Motor neuron (in vitro differentiated cells): ENCODE data around the gene SLC4A8. TPM values are rescaled to one million over a fixed set of nuclear protein-coding genes. Genes with fewer than 3 reads are reported as not detected.

Source experiments
- ATAC-seq, 8 experiments: fragments of 200-7000 bp; cut with Tn5 transposase; replicated peaks in 6 of 8; 2 replicates each; pipeline ENCODE4 v1.8.0; 2021; ENCODE audit warnings: mild to moderate bottlenecking in 8 of 8, moderate library complexity in 8 of 8
- H3K27ac ChIP-seq, 2 donors: fragments of 250-450 bp; sonication (Bioruptor Pico); 2 replicates each; pipeline ENCODE4 v1.9.0; 2021; ENCODE audit warnings: antibody characterized with exemption in 2 of 2, mild to moderate bottlenecking in 2 of 2, moderate library complexity in 1 of 2
- H3K4me1 ChIP-seq, 2 donors: fragments of 250-450 bp; sonication (Bioruptor Pico); replicated peaks in 1 of 2; 2 replicates each; pipeline ENCODE4 v1.6.1; 2021; ENCODE audit warnings: antibody characterized with exemption in 2 of 2, mild to moderate bottlenecking in 2 of 2, moderate library complexity in 1 of 2
- H3K4me3 ChIP-seq, 5 donors: fragments of 250-450 bp; sonication (Bioruptor Pico); 2 replicates each; pipeline ENCODE4 v1.9.0; 2021; ENCODE audit warnings: antibody characterized with exemption in 5 of 5, mild to moderate bottlenecking in 5 of 5, moderate library complexity in 4 of 5
- WGBS, 10 experiments: fragments of 450-650 bp; shearing (Covaris generic); methylation state at CpG; one replicate each; pipeline ENCODE4 v1.0.0; 2022; 5-methylcytosine and 5-hydroxymethylcytosine counted together
- in situ Hi-C, 9 experiments: fragments of 400-800 bp; cut with MboI; loops; one replicate each; pipeline ENCODE4 v1.15.0; 2021; ENCODE audit warnings: low sequenced_read_pairs in 9 of 9, low pct_unique_long_range_greater_than_20kb in 2 of 9; ENCODE audit not compliant: unreplicated experiment in 9 of 9
- total RNA-seq, 8 experiments: library from RNA; unstranded; fragments of 300-600 nt; gene quantifications; 2 replicates each; pipeline versions ENCODE4 v1.2.3 to v1.2.4, GENCODE V29; 2022

The SLC4A8 gene
- total RNA-seq, 8 experiments from 2014 or later = 5.8 to 26.3 (median 19.8) TPM

GRCh38 chr12:51528852-51529650 is 104.4 kb downstream of the SLC4A8 start:
- in situ Hi-C loops = loop anchor here in 2 of 9 experiments (10.0 to 25.0 kb wide), 3 partner anchors 104 to 283 kb away; partner anchors contain the start of gene SLC4A8 (in 2 of the 2)
- WGBS, 10 experiments = 25 to 100% (median 85%) methylated on average over 1 to 5 of the region's 6 CpGs

DNA sequence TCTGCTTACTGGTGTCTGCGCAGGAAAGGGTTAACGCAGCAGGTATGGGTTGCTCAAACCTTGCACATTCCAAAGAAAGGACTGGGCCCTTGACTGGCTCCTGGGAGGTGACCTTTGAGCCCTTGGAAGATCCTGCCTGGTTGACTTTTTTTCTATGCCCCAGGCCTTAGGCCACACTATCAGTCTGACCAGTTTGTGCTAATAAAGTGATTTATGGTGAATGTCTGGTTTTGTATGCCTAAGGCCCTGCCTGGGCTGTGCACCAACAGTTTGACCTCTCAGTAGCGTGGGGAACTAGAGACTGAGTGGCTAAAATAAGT is 105.0 kb downstream of the SLC4A8 start:
- 17 to 100% (median 69%) methylated on average over 1 to 2 of the region's 3 CpGs; no CpG with 5 or more reads in 4 of the 10 experiments for WGBS, 10 experiments

More at GRCh38 chr12:51528852-51529650, 104.4 kb downstream of the SLC4A8 start:
- H3K27ac ChIP-seq = no peak overlapping the region
- H3K4me1 ChIP-seq = no peaks in the 10 kb centered on the region
- H3K4me3 ChIP-seq = no peak overlapping the region
- ATAC-seq = no peak

DNA sequence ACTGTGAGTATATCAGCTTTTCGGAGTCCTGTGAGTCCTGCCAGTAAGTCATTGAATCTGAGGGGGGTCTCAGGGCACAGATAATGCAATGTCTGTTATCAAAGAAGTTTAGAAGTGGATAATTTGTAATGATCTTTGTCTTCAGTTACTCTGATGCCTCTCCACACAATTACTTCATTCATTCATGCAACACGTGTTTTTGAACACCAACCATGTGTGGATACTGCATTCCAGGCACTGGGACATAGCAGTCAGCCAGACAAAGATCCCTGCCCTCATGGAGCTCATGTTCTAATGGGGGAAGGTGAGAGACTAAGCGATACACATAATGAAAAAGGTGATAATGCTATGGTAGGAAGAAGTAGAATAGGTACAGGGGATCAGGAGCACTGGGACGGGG is 105.6 kb downstream of the SLC4A8 start:
- Histone ChIP-seq H3K4me1 (peaks cover 0 to 3% of the 10 kb centered on the region in 2 donors), H3K4me3 (no peak overlapping the region), H3K27ac (no peak overlapping the region)
- no peak for ATAC-seq
- 0 to 100% (median 82%) methylated on average over 1 to 3 of the region's 4 CpGs; no CpG with 5 or more reads in 3 of the 10 experiments for WGBS, 10 experiments
- in situ Hi-C loops = loop anchor here in 2 of 9 experiments (25.0 kb wide), 2 partner anchors 118 to 282 kb away; partner anchors contain the start of gene SLC4A8 (in 1 of the 2)

More for the DNA sequence above, 105.0 kb downstream of the SLC4A8 start:
- peaks cover 0 to 3% of the 10 kb centered on the region in 2 donors for H3K4me1 ChIP-seq
- no peak overlapping the region for H3K4me3 ChIP-seq
- in situ Hi-C loops = loop anchor here in 2 of 9 experiments (10.0 to 25.0 kb wide), 3 partner anchors 105 to 283 kb away; partner anchors contain the start of gene SLC4A8 (in 2 of the 2)
- H3K27ac ChIP-seq = no peak overlapping the region
- ATAC-seq = no peak

DNA sequence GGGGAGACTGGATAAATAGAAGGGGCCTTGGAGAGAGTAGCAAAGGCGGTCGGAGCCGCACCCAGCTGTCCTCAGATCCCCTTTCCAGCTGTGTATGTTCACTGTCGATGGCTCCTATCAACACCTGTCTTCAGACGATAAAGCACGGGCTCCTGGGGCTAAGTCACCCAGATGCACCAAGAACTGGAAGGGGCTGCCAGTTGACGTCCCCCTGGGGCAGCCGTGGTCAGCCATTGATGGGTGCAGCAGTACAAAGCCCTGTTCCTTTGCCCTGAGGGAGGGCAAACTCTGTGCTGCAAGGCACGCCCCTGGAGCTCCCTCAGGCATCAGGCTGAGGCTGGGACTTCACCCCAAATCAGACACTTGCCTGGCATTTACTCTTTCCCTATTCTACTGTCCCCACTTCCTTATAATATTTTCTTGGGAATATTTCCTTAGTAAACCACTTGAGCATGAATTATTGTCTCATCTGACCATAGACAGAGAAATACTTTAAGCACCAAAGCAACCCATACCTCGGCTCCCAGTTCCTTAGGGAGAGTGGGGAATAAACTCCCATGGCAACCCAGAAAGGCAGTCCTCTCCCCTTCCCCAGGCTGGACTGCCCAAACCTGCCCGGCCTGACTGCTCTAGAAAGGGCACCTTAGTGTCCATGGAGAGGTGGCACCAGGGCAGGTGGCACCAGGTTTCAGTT is 106.8 kb downstream of the SLC4A8 start:
- Histone ChIP-seq H3K27ac (no peak overlapping the region), H3K4me3 (no peak overlapping the region), H3K4me1 (peaks cover 0 to 3% of the 10 kb centered on the region in 2 donors)
- ATAC-seq = peak in 7 of 8 experiments; percentile 27 to 65 (median 45)
- WGBS, 10 experiments = 10 to 100% (median 70%) methylated on average over 1 to 9 of the region's 11 CpGs; no CpG with 5 or more reads in 4 of the 10 experiments
- in situ Hi-C loops = loop anchor here in 2 of 9 experiments (25.0 kb wide), 2 partner anchors 119 to 281 kb away; partner anchors contain the start of gene SLC4A8 (in 1 of the 2)

DNA sequence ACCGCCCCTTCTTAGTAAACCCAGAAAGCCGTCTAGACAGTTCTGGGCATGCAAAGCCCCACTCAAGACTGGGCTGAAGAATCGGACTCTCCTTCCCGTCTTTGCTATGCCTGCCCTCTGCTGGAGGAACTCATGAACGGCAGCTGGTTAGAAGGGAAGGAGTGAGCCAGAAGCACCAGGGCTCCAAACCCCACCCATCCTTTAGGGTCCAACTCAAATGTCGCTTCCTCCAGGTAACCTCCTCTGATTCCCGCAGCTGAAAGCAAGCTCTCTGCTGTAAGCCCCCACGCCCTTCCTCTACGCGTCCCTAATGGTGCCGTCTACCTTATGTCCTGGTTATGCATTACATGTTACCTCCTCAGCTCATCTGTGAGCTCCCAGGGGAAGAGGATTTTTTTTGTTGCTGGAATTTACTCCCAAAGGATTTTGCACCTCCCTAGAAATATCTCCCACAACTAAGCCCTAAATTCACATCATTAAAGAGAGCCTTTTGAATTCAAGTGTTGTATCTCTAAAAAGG is 107.4 kb downstream of the SLC4A8 start:
- ATAC-seq = peak; percentile 92 to 98 (median 96)
- peaks cover 0 to 3% of the 10 kb centered on the region in 2 donors for H3K4me1 ChIP-seq
- H3K4me3 ChIP-seq = no peak overlapping the region
- WGBS, 10 experiments = 0 to 8% (median 0%) methylated on average over 2 to 9 of the region's 11 CpGs; no CpG with 5 or more reads in 2 of the 10 experiments
- in situ Hi-C loops = loop anchor here in 2 of 9 experiments (25.0 kb wide), 2 partner anchors 120 to 280 kb away; partner anchors contain the start of gene SLC4A8 (in 1 of the 2)
- H3K27ac ChIP-seq = no peak overlapping the region

DNA sequence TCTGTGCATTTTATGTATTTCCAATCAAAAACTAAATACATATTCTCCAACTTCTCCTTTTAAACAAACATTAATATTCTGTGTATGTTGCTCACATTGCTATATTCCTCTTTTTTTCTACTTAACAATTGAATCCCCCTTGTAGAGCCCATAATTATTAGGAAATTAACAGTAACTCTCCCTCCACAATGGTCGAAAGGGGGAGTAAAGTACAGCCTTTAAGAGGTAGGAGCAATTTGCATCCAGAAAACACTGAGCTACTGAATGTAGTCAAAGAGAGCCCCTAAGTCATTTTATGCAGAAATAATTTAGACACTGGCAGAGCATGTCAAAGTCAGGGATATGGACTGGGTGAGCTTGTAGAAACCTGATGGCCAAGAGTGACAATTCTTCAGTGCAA is 109.2 kb downstream of the SLC4A8 start:
- Histone ChIP-seq H3K27ac (no peak overlapping the region), H3K4me1 (peaks cover 0 to 3% of the 10 kb centered on the region in 2 donors), H3K4me3 (no peak overlapping the region)
- WGBS, 10 experiments = 0 to 13% (median 0%) methylated on average over 1 of the region's 1 CpG; no CpG with 5 or more reads in 2 of the 10 experiments
- ATAC-seq = peak in 2 of 8 experiments; percentile 12 to 20
- in situ Hi-C loops = loop anchor here in 2 of 9 experiments (25.0 kb wide), 2 partner anchors 121 to 279 kb away; partner anchors contain the start of gene SLC4A8 (in 1 of the 2)

DNA sequence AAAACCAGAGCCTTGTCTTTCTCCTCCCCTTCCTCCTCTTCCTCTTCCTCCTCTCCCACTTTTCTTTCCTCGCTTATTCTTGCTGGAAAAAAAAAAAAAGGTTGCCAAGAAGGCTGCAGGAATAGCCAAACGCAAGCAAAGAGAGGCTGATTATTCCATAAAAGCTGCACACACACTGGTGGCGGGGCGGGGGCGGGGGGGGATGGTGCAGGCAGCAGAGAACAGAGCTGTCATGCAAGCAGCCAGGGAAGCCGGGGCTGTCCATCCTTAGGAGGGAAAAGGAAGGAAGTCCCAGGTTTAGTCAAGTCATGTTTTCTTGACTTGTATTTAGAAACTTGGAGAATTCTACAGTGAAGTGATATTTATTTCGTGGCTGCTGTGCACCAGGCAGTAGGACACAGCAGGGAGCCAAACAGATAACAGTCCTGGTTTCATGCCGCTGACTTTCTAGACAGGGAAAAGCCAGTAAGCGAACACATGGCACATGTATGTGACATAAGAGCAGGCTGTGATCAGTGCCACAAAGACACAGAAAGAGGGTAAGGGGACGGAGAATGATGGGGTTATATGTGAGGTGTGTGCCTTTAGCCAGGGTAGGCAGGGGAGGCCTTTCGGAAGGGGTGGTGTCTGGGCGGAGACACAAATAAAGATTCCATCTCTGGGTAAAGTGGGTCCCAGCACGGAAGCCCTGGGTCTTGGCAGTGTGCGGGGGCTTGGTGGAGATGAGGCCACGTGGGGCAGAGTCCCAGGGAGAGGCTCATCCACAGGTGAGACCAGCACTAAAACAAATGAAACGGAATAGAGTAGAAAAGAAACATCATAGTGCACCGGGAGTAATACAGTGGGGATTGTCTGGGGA is 109.8 kb downstream of the SLC4A8 start:
- peak in 1 of 8 experiments; percentile 38 for ATAC-seq
- Histone ChIP-seq H3K4me3 (no peak overlapping the region), H3K27ac (no peak overlapping the region), H3K4me1 (peaks cover 0 to 3% of the 10 kb centered on the region in 2 donors)
- 0 to 100% (median 60%) methylated on average over 1 to 12 of the region's 17 CpGs for WGBS, 10 experiments
- in situ Hi-C loops = loop anchor here in 2 of 9 experiments (25.0 kb wide), 2 partner anchors 122 to 278 kb away; partner anchors contain the start of gene SLC4A8 (in 1 of the 2)

DNA sequence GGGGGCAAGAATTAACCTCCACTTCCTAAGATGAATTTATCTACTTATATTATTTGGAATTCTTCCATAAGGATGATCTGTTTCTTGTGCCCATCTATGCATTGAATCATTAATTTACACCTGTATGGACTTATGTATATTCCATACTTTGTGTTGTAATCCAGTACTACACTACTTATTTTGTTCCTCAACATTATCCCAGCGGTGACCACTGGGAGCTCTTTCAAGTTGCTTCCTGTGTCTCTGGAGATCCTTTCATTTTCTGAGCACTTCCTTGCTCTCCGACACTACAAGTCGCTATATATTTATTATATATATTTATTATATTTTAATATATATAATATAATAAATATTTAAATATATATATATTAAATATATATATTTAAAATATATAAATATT is 111.5 kb downstream of the SLC4A8 start:
- in situ Hi-C loops = loop anchor here in 2 of 9 experiments (25.0 kb wide), 2 partner anchors 124 to 276 kb away; partner anchors contain the start of gene SLC4A8 (in 1 of the 2)
- no peak for ATAC-seq
- 75 to 100% (median 94%) methylated on average over 1 to 3 of the region's 3 CpGs; no CpG with 5 or more reads in 3 of the 10 experiments for WGBS, 10 experiments
- H3K4me3 ChIP-seq = no peak overlapping the region
- H3K4me1 ChIP-seq = peaks cover 0 to 3% of the 10 kb centered on the region in 2 donors
- H3K27ac ChIP-seq = no peak overlapping the region

GRCh38 chr12:51538149-51538548 is 113.5 kb downstream of the SLC4A8 start:
- H3K27ac ChIP-seq = no peak overlapping the region
- H3K4me3 ChIP-seq = no peak overlapping the region
- peaks cover 0 to 3% of the 10 kb centered on the region in 2 donors for H3K4me1 ChIP-seq
- 43 to 100% (median 74%) methylated on average over 1 to 5 of the region's 8 CpGs; no CpG with 5 or more reads in 3 of the 10 experiments for WGBS, 10 experiments
- in situ Hi-C loops = loop anchor here in 2 of 9 experiments (25.0 kb wide), 2 partner anchors 126 to 274 kb away; partner anchors contain the start of gene SLC4A8 (in 1 of the 2)
- no peak for ATAC-seq

DNA sequence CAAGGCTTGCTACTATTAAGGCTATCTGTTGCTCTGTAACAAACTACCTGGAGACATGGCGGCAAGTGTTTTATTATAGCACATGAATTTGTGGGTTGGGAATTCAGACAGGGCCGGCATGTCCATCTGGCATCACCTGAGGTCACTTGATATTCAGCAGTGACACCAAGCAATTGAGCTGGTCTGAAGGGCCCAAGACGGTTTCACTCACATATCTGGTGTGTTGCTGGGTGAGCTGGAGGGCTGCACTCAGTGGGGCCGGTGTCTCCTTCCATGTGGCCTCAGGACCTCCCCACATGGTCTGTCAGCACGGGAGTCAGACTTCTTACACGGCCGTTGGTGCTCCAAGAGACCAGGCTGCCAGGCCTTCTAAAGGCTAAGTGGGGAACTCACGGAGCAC is 114.0 kb downstream of the SLC4A8 start:
- H3K4me1 ChIP-seq = peaks cover 0 to 3% of the 10 kb centered on the region in 2 donors
- 71 to 100% (median 81%) methylated on average over 1 to 8 of the region's 8 CpGs; no CpG with 5 or more reads in 4 of the 10 experiments for WGBS, 10 experiments
- H3K4me3 ChIP-seq = no peak overlapping the region
- H3K27ac ChIP-seq = no peak overlapping the region
- no peak for ATAC-seq
- in situ Hi-C loops = loop anchor here in 2 of 9 experiments (25.0 kb wide), 2 partner anchors 126 to 274 kb away; partner anchors contain the start of gene SLC4A8 (in 1 of the 2)

DNA sequence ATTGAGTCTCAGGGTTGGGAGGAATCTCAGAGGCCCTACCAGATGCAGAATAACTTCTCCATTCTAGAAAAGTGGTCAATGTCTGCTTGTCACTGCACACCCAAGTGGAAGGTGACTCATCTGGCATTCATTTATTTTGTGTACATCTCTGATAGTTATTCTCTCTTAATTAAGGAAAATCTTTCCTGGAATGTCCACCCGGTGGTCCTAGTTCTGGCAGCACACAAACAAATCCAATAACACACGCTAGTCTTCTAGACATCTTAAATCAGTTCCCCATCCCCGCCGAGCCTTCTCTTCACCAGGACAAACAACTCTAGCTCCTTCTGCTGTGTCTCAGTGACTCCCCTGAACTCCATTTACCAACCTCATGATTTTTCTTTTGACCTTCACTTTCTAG is 116.4 kb downstream of the SLC4A8 start:
- H3K4me3 ChIP-seq = no peak overlapping the region
- no peaks in the 10 kb centered on the region for H3K4me1 ChIP-seq
- in situ Hi-C loops = loop anchor here in 2 of 9 experiments (25.0 kb wide), 2 partner anchors 129 to 271 kb away; partner anchors contain the start of gene SLC4A8 (in 1 of the 2)
- no peak overlapping the region for H3K27ac ChIP-seq
- 59 to 91% (median 72%) methylated on average over 2 to 4 of the region's 4 CpGs; no CpG with 5 or more reads in 3 of the 10 experiments for WGBS, 10 experiments
- no peak for ATAC-seq
